Measurements from ENCODE around the gene RBBP8. TPM values are rescaled to one million over a fixed set of nuclear protein-coding genes. Genes with fewer than 3 reads are reported as not detected.

Gene RBBP8
- total and polyA plus RNA-seq, 2 experiments from 2014 or later = 27.1 to 45.2 TPM

- 83% methylated on average over 1 of the region's 1 CpG for WGBS, 2 experiments (ENCODE audit: low coverage in 1 of 2, low lambda C conversion rate in 2 of 2, missing lambda C conversion rate in 2 of 2)
- no peak overlapping the region for H3K9ac ChIP-seq
- H3K4me3 ChIP-seq = no peak overlapping the region
- no peak overlapping the region for H3K27ac ChIP-seq
- H3K4me1 ChIP-seq (ENCODE audit: insufficient read depth) = peaks cover 26% of the 10 kb centered on the region
- H3K9me2 ChIP-seq (ENCODE audit: insufficient read depth) = no peaks in the 10 kb centered on the region
- no peak overlapping the region for H3K4me2 ChIP-seq (ENCODE audit: unreplicated experiment)
- no peaks in the 10 kb centered on the region for H3K27me3 ChIP-seq (replicated peaks; ENCODE audit: insufficient read depth)
- DNase-seq = no peak
- no peak overlapping the region for H2AFZ ChIP-seq
- TF ChIP-seq EZH2 (IDR thresholded peaks at IDR 0.05; ENCODE audit: insufficient read depth, poor library complexity, severe bottlenecking) = no peak
- TF ChIP-seq EZH2phosphoT487 (IDR thresholded peaks at IDR 0.05; ENCODE audit: insufficient read depth, low read depth) = no peak
- in situ Hi-C loops (cut with MboI) = no loop called here
- no peaks in the 10 kb centered on the region for H3K79me2 ChIP-seq (ENCODE audit: insufficient read depth)
- no peaks in the 10 kb centered on the region for H3K36me3 ChIP-seq (ENCODE audit: low read depth)
- peaks cover 17% of the 10 kb centered on the region; the same call in 1 of the 2 replicates for H3F3A ChIP-seq (ENCODE audit: insufficient read depth)
- no peaks in the 10 kb centered on the region for H3K9me3 ChIP-seq (ENCODE audit: low read depth)
- H4K20me1 ChIP-seq (ENCODE audit: insufficient read depth) = no peaks in the 10 kb centered on the region
These were observed 128.9 kb downstream of the RBBP8 start for GRCh38 chr18:23062011-23062410.

GRCh38 chr18:23063502-23063901 is 130.4 kb downstream of the RBBP8 start:
- DNase-seq = no peak
- WGBS, 2 experiments (ENCODE audit: low coverage in 1 of 2, low lambda C conversion rate in 2 of 2, missing lambda C conversion rate in 2 of 2) = 84 to 86% methylated on average over 6 of the region's 6 CpGs
- H3K4me3 ChIP-seq = no peak overlapping the region
- H3K4me2 ChIP-seq (ENCODE audit: unreplicated experiment) = no peak overlapping the region
- H3F3A ChIP-seq (ENCODE audit: insufficient read depth) = peaks cover 16% of the 10 kb centered on the region; the same call in 1 of the 2 replicates
- no peak for TF ChIP-seq EZH2phosphoT487 (IDR thresholded peaks at IDR 0.05; ENCODE audit: insufficient read depth, low read depth)
- no peaks in the 10 kb centered on the region for H4K20me1 ChIP-seq (ENCODE audit: insufficient read depth)
- no peak overlapping the region for H3K9ac ChIP-seq
- H3K79me2 ChIP-seq (ENCODE audit: insufficient read depth) = no peaks in the 10 kb centered on the region
- in situ Hi-C loops (cut with MboI) = no loop called here
- H3K36me3 ChIP-seq (ENCODE audit: low read depth) = no peaks in the 10 kb centered on the region
- H3K9me2 ChIP-seq (ENCODE audit: insufficient read depth) = no peaks in the 10 kb centered on the region
- H3K27ac ChIP-seq = no peak overlapping the region
- H2AFZ ChIP-seq = no peak overlapping the region
- H3K4me1 ChIP-seq (ENCODE audit: insufficient read depth) = peaks cover 19% of the 10 kb centered on the region
- no peaks in the 10 kb centered on the region for H3K9me3 ChIP-seq (ENCODE audit: low read depth)
- H3K27me3 ChIP-seq (replicated peaks; ENCODE audit: insufficient read depth) = no peaks in the 10 kb centered on the region

- no peak for DNase-seq
- Histone ChIP-seq H3K27ac (no peak overlapping the region), H3K4me1 (ENCODE audit: insufficient read depth) (peaks cover under 1% of the 10 kb centered on the region; the same call in 1 of the 2 replicates), H3K27me3 (replicated peaks; ENCODE audit: insufficient read depth) (no peaks in the 10 kb centered on the region), H3K36me3 (ENCODE audit: low read depth) (no peaks in the 10 kb centered on the region), H3F3A (ENCODE audit: insufficient read depth) (no peaks in the 10 kb centered on the region), H3K9me2 (ENCODE audit: insufficient read depth) (no peaks in the 10 kb centered on the region), H3K9ac (no peak overlapping the region), H2AFZ (no peak overlapping the region), H3K79me2 (ENCODE audit: insufficient read depth) (no peaks in the 10 kb centered on the region), H3K9me3 (ENCODE audit: low read depth) (no peaks in the 10 kb centered on the region), H3K4me3 (no peak overlapping the region), H4K20me1 (ENCODE audit: insufficient read depth) (no peaks in the 10 kb centered on the region), H3K4me2 (ENCODE audit: unreplicated experiment) (no peak overlapping the region)
- no peak for TF ChIP-seq EZH2phosphoT487 (IDR thresholded peaks at IDR 0.05; ENCODE audit: insufficient read depth, low read depth)
- in situ Hi-C loops (cut with MboI) = no loop called here
- 74 to 89% methylated on average over 4 of the region's 4 CpGs for WGBS, 2 experiments (ENCODE audit: low coverage in 1 of 2, low lambda C conversion rate in 2 of 2, missing lambda C conversion rate in 2 of 2)
These were observed 132.2 kb downstream of the RBBP8 start for GRCh38 chr18:23065234-23065806.

GRCh38 chr18:23066060-23066459 is 132.9 kb downstream of the RBBP8 start:
- Histone ChIP-seq H3K9ac (no peak overlapping the region), H4K20me1 (ENCODE audit: insufficient read depth) (no peaks in the 10 kb centered on the region), H3K27me3 (replicated peaks; ENCODE audit: insufficient read depth) (no peaks in the 10 kb centered on the region), H3K79me2 (ENCODE audit: insufficient read depth) (no peaks in the 10 kb centered on the region), H3K36me3 (ENCODE audit: low read depth) (no peaks in the 10 kb centered on the region), H3K9me2 (ENCODE audit: insufficient read depth) (no peaks in the 10 kb centered on the region), H3K4me3 (no peak overlapping the region), H3K4me1 (ENCODE audit: insufficient read depth) (no peaks in the 10 kb centered on the region), H3F3A (ENCODE audit: insufficient read depth) (no peaks in the 10 kb centered on the region), H3K9me3 (ENCODE audit: low read depth) (no peaks in the 10 kb centered on the region), H3K4me2 (ENCODE audit: unreplicated experiment) (no peak overlapping the region), H2AFZ (no peak overlapping the region), H3K27ac (no peak overlapping the region)
- TF ChIP-seq EZH2phosphoT487 (IDR thresholded peaks at IDR 0.05; ENCODE audit: insufficient read depth, low read depth) = no peak
- TF ChIP-seq EZH2 (IDR thresholded peaks at IDR 0.05; ENCODE audit: insufficient read depth, poor library complexity, severe bottlenecking) = no peak
- WGBS, 2 experiments (ENCODE audit: low coverage in 1 of 2, low lambda C conversion rate in 2 of 2, missing lambda C conversion rate in 2 of 2) = 67 to 68% methylated on average over 7 of the region's 7 CpGs
- in situ Hi-C loops (cut with MboI) = no loop called here
- DNase-seq = no peak

Measured in GM23248 (cell line).